HepG2 (cell line): Measurements from ENCODE around the gene HOXA5. TPM values are rescaled to one million over a fixed set of nuclear protein-coding genes. Genes with fewer than 3 reads are reported as not detected.
A peak's percentile ranks its signal among the peaks of the same experiment; 100 is the strongest.

Experiments
- CENPX ChIP-seq: sonication (generic); formaldehyde crosslinking; IDR thresholded peaks from 2 replicates; pipeline ENCODE4 v1.9.0; 2021; ENCODE audit warnings: mild to moderate bottlenecking, missing genetic modification reagents, moderate library complexity
- DMAP1 ChIP-seq: IDR thresholded peaks from 2 replicates; pipeline ENCODE4 v1.6.1; 2016
- FOXJ3 ChIP-seq: sonication (generic); formaldehyde crosslinking; IDR thresholded peaks from 2 replicates; pipeline ENCODE4 v1.4.0; 2020; ENCODE audit warnings: missing genetic modification reagents, mild to moderate bottlenecking, borderline replicate concordance
- GFI1 ChIP-seq: sonication (generic); formaldehyde crosslinking; IDR thresholded peaks from 2 replicates; pipeline ENCODE4 v1.5.0; 2020; ENCODE audit warnings: missing genetic modification reagents, mild to moderate bottlenecking, borderline replicate concordance
- GPN1 ChIP-seq: sonication (generic); formaldehyde crosslinking; IDR thresholded peaks from 2 replicates; pipeline ENCODE4 v1.5.1; 2020; ENCODE audit warnings: missing genetic modification reagents, borderline replicate concordance
- HNF1A ChIP-seq, 2 experiments: sonication (generic) in 1 of 2; formaldehyde crosslinking in 1 of 2; IDR thresholded peaks; 2 replicates each; pipeline versions ENCODE4 v1.4.0 to v1.6.1; 2016 to 2020; ENCODE audit warnings: borderline replicate concordance in 1 of 2, low read depth in 1 of 2, mild to moderate bottlenecking in 1 of 2, missing genetic modification reagents in 1 of 2
- HNF1B ChIP-seq: sonication (generic); formaldehyde crosslinking; IDR thresholded peaks from 2 replicates; pipeline ENCODE4 v1.5.1; 2020; ENCODE audit warnings: mild to moderate bottlenecking, moderate library complexity, missing genetic modification reagents
- MYC ChIP-seq: sonication (generic); formaldehyde crosslinking; IDR thresholded peaks from 2 replicates; pipeline ENCODE4 v1.9.0; 2021; ENCODE audit warnings: missing genetic modification reagents, borderline replicate concordance
- SMYD3 ChIP-seq: sonication (generic); formaldehyde crosslinking; IDR thresholded peaks from 2 replicates; pipeline ENCODE4 v1.8.1; 2023; ENCODE audit warnings: mild to moderate bottlenecking, missing genetic modification reagents
- THAP8 ChIP-seq: sonication (generic); formaldehyde crosslinking; IDR thresholded peaks from 2 replicates; pipeline ENCODE4 v1.5.1; 2020; ENCODE audit warnings: missing genetic modification reagents, mild to moderate bottlenecking, borderline replicate concordance
- ZBTB46 ChIP-seq: sonication (generic); formaldehyde crosslinking; IDR thresholded peaks from 2 replicates; pipeline ENCODE4 v1.4.0; 2020; ENCODE audit warnings: mild to moderate bottlenecking, missing genetic modification reagents, borderline replicate concordance
- ZNF557 ChIP-seq: sonication (generic); formaldehyde crosslinking; IDR thresholded peaks from 2 replicates; pipeline ENCODE4 v1.4.0; 2020; ENCODE audit warnings: missing genetic modification reagents
- ZNF639 ChIP-seq: conservative IDR thresholded peaks from 2 replicates; pipeline ENCODE4 v1.6.1; 2018; ENCODE audit warnings: missing genetic modification reagents
- ZNF710 ChIP-seq: sonication (generic); formaldehyde crosslinking; IDR thresholded peaks from 2 replicates; pipeline ENCODE4 v1.5.0; 2020; ENCODE audit warnings: mild to moderate bottlenecking, missing genetic modification reagents, borderline replicate concordance
- ZSCAN22 ChIP-seq: sonication (generic); formaldehyde crosslinking; IDR thresholded peaks from 2 replicates; pipeline ENCODE4 v1.4.0; 2020; ENCODE audit warnings: mild to moderate bottlenecking, missing genetic modification reagents
- polyA plus RNA-seq, 8 experiments: library from polyadenylated mRNA; depleted of rRNA in 3 of 8; stranded (reverse) in 7 of 8; unstranded in 1 of 8; fragments of >200 nt; fragmentation: Illumina TruSeq in 4 of 8; extraction: Trizol in 4 of 8; gene quantifications; 2 replicates each; pipeline versions ENCODE4 v1.2.1 to v1.2.3, GENCODE V29; 2011 to 2016; ENCODE audit warnings: low read depth in 4 of 8, missing spikeins in 1 of 8, mixed read lengths in 1 of 8; ENCODE audit not compliant: insufficient read depth in 1 of 8
- total RNA-seq, 5 experiments: library from RNA; depleted of rRNA; stranded (reverse); fragments of >200 nt; fragmentation: Illumina TruSeq; extraction: Trizol; gene quantifications; 2 replicates each; pipeline ENCODE4 v1.2.3, GENCODE V29; 2016; ENCODE audit warnings: low read depth in 1 of 5

Gene HOXA5
- total and polyA plus RNA-seq, 2 of the 13 experiments (the other 11 are each of a cell fraction or from before 2014, with no cell fraction given) = 3.2 to 3.6 TPM

- no peak for TF ChIP-seq HNF1A (IDR thresholded peaks at IDR 0.05; ENCODE audit: low read depth)
- no peak; the same call in 1 of the 2 replicates for TF ChIP-seq HNF1A (CRISPR knock-in tag; IDR thresholded peaks at IDR 0.05; ENCODE audit: borderline replicate concordance)
- TF ChIP-seq SMYD3 (CRISPR knock-in tag) = peak; percentile 82; the same call in 1 of the 2 replicates
- TF ChIP-seq CENPX = no peak
- TF ChIP-seq HNF1B = peak; percentile 49; the same call in 1 of the 2 replicates
- TF ChIP-seq THAP8 (CRISPR knock-in tag) = no peak
- TF ChIP-seq FOXJ3 = no peak
- TF ChIP-seq ZBTB46 = no peak
- TF ChIP-seq ZSCAN22 (CRISPR knock-in tag) = no peak
- no peak for TF ChIP-seq GPN1 (CRISPR knock-in tag)
- peak; percentile 65; the same call in 1 of the 2 replicates for TF ChIP-seq GFI1
- no peak for TF ChIP-seq ZNF557
- peak; percentile 42; the same call in 1 of the 2 replicates for TF ChIP-seq ZNF710 (CRISPR knock-in tag)
- peak; percentile 71; the same call in 1 of the 2 replicates for TF ChIP-seq MYC (CRISPR knock-in tag)
- peak; percentile 55; the same call in 1 of the 2 replicates for TF ChIP-seq DMAP1 (CRISPR knock-in tag)
- TF ChIP-seq ZNF639 (CRISPR knock-in tag) = no peak
Measured at GRCh38 chr7:27130540-27131389, 12.7 kb downstream of the HOXA5 start, which contains the start of gene HOXA4 (continued).
